Neutrophil (primary cell): ENCODE data around the gene ASTE1.

Experiments
- H3K27ac ChIP-seq: fragments of 200-600 bp; sonication (generic); 2 replicates; pipeline ENCODE4 v1.5.1; 2016; ENCODE audit warnings: mild to moderate bottlenecking, moderate library complexity
- H3K27me3 ChIP-seq: fragments of 200-600 bp; sonication (generic); 2 replicates; pipeline ENCODE4 v1.6.0; 2016; ENCODE audit warnings: mild to moderate bottlenecking
- H3K36me3 ChIP-seq: fragments of 200-600 bp; sonication (generic); 2 replicates; pipeline ENCODE4 v1.5.1; 2017
- H3K4me1 ChIP-seq, 2 experiments: fragments of 200-600 bp in 1 of 2; sonication (generic) in 1 of 2; 1 replicate in 1 of 2; 2 replicates in 1 of 2; pipeline versions ENCODE4 v1.5.1 to v1.6.1; 2013 to 2016; ENCODE audit warnings: low read depth in 1 of 2, low read length in 1 of 2, mild to moderate bottlenecking in 1 of 2, moderate library complexity in 1 of 2; ENCODE audit not compliant: control insufficient read depth in 1 of 2, insufficient read depth in 1 of 2
- H3K4me3 ChIP-seq, 2 experiments: fragments of 200-600 bp in 1 of 2; sonication (generic) in 1 of 2; 1 replicate in 1 of 2; 2 replicates in 1 of 2; pipeline ENCODE4 v1.5.1; 2013 to 2016; ENCODE audit warnings: low read depth in 1 of 2, low read length in 1 of 2, mild to moderate bottlenecking in 1 of 2, moderate library complexity in 1 of 2
- H3K9me3 ChIP-seq: fragments of 200-600 bp; sonication (generic); 2 replicates; pipeline ENCODE4 v1.5.1; 2016
- TF ChIP-seq, protein P1 (sequence below): fragments of 200-600 bp; sonication (generic); IDR thresholded peaks from 2 replicates; pipeline ENCODE4 v1.5.1; 2016; ENCODE audit warnings: antibody characterized with exemption

Gene ASTE1

DNA sequence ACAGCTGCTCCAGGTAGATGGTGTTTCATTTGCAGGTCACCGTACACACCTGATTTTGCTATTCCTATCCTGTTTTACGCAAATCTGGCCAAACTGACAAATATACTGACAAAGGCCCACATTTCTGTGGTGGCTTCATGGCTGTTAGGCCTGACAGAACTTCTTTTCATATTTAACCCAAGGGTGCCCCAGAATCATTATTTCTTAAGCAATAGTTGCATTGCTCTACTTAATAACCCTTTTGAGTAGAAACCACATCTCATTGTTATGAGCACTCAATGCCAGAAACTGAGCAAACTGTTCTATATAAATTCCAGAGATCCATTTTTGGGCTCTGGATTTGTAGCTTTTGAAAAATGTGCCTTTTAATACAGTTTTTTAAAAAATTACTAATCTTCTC, 19.4 kb downstream of the ASTE1 start:
- TF ChIP-seq, protein P1, sequence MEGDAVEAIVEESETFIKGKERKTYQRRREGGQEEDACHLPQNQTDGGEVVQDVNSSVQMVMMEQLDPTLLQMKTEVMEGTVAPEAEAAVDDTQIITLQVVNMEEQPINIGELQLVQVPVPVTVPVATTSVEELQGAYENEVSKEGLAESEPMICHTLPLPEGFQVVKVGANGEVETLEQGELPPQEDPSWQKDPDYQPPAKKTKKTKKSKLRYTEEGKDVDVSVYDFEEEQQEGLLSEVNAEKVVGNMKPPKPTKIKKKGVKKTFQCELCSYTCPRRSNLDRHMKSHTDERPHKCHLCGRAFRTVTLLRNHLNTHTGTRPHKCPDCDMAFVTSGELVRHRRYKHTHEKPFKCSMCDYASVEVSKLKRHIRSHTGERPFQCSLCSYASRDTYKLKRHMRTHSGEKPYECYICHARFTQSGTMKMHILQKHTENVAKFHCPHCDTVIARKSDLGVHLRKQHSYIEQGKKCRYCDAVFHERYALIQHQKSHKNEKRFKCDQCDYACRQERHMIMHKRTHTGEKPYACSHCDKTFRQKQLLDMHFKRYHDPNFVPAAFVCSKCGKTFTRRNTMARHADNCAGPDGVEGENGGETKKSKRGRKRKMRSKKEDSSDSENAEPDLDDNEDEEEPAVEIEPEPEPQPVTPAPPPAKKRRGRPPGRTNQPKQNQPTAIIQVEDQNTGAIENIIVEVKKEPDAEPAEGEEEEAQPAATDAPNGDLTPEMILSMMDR: no peak
- Histone ChIP-seq H3K9me3 (no peaks in the 10 kb centered on the region), H3K4me3 (no peak overlapping the region), H3K27me3 (no peaks in the 10 kb centered on the region), H3K36me3 (peaks cover 43% of the 10 kb centered on the region), H3K27ac (no peak overlapping the region), H3K4me1 (no peaks in the 10 kb centered on the region)

DNA sequence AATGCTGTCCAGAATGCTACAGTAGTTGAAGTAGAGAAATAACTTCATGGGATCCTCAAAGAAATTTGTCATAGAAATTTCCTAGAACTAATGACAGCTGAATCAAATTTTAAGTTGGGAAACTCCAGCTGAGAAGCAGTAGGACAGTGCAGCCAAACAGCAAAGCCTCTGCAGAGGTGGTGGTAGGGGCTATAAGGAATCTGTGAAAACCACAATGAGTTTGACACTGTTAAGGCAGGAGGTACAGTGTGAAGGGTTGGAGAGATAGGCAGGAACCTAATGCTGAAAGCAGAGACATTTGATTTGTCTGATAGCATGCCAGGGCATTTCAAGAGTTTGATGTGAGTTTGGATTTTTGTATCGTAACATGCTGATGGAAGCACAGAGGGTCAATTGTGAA, 22.0 kb downstream of the ASTE1 start:
- TF ChIP-seq, protein P1: no peak
- H3K9me3 ChIP-seq: no peaks in the 10 kb centered on the region
- no peak overlapping the region for H3K27ac ChIP-seq
- H3K4me3 ChIP-seq: no peak overlapping the region
- no peaks in the 10 kb centered on the region for H3K4me1 ChIP-seq
- no peaks in the 10 kb centered on the region for H3K27me3 ChIP-seq
- H3K36me3 ChIP-seq: peaks cover 23% of the 10 kb centered on the region

DNA sequence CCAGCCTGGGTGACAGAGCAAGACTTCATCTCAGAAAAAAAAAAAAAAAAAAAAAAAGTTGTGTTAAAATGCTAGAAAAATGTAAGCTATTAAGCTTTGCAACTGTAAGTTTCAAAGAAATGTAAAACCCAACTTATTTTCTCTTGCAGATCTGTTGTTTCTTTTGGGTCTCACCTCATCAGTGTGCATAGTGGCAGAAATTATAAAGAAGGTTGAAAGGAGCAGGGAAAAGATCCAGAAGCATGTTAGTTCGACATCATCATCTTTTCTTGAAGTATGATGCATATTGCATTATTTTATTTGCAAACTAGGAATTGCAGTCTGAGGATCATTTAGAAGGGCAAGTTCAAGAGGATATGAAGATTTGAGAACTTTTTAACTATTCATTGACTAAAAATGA, 25.6 kb downstream of the ASTE1 start:
- TF ChIP-seq, protein P1: no peak
- H3K9me3 ChIP-seq: no peaks in the 10 kb centered on the region
- H3K27ac ChIP-seq: no peak overlapping the region
- H3K36me3 ChIP-seq: peaks cover 19% of the 10 kb centered on the region
- peaks cover 9 to 12% of the 10 kb centered on the region in 2 experiments for H3K4me1 ChIP-seq
- no peak overlapping the region for H3K4me3 ChIP-seq
- no peaks in the 10 kb centered on the region for H3K27me3 ChIP-seq

DNA sequence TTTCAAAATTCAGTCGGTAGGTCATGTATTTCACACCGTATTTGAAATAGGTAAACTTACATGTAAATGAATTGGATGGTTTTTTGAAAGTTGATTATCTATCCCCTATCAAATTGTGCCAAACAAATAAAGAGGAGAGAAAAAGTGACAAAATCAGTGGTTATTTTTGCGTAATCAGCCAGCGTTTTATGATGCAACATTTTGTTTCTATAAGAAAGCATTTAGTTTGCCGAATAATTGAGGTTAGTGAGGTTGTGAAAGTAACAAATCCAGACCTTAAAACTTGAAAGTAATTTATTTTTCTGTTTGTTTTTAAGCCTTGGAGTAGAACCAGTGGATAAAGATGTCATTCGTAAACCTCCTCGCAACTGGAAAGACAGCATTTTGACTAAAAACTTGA, 29.3 kb downstream of the ASTE1 start:
- H3K4me1 ChIP-seq: peaks cover 9 to 12% of the 10 kb centered on the region in 2 experiments
- H3K27ac ChIP-seq: peak overlapping the region; percentile 77
- H3K36me3 ChIP-seq: peaks cover 6% of the 10 kb centered on the region
- no peaks in the 10 kb centered on the region for H3K9me3 ChIP-seq
- TF ChIP-seq, protein P1: no peak
- no peak overlapping the region for H3K4me3 ChIP-seq
- no peaks in the 10 kb centered on the region for H3K27me3 ChIP-seq

DNA sequence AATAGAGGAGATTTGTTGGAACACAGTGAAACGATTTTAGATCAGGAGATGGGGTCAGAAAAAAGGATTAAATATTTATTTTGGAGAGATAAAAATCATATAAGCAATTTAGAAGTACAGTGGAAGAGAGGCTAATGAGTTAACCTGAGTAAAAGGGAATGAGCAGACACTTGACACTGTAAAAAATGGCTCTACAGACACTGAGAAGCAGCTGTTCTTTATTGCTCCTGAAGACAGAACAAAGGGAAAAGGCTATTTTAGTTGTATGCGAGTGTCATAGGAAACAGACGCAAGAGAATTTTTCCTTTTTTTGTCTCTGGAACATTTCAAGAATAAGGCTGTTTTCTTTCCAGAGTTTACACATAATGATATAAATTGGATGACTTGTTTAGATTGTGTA, 34.3 kb downstream of the ASTE1 start:
- Histone ChIP-seq H3K4me1 (peaks cover 8 to 14% of the 10 kb centered on the region in 2 experiments), H3K27ac (no peak overlapping the region), H3K27me3 (no peaks in the 10 kb centered on the region), H3K9me3 (no peaks in the 10 kb centered on the region), H3K36me3 (peaks cover 11% of the 10 kb centered on the region), H3K4me3 (no peak overlapping the region)
- TF ChIP-seq, protein P1: no peak

DNA sequence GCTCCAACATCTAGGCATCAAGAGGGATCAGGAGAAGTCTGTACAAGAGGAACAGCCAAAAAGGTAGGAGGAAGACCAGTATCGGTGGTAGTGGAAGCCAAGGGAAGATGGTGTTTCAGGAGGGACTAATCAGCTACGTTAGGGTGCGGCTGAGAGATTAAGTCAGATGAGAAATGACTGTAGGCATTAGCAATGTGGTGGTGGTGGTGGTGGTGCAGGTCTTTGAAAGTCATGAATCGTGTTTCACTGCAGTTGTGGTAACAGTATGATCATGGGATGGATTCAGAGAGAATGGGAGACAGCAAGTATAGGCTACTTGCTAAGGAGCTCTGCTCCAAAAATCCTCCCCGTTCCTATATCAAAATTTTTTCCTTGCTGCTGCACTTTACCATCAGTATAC, 35.5 kb downstream of the ASTE1 start:
- TF ChIP-seq, protein P1: no peak
- peaks cover 11% of the 10 kb centered on the region for H3K36me3 ChIP-seq
- no peaks in the 10 kb centered on the region for H3K9me3 ChIP-seq
- H3K27ac ChIP-seq: no peak overlapping the region
- peaks cover 0 to 9% of the 10 kb centered on the region in 2 experiments for H3K4me1 ChIP-seq
- H3K4me3 ChIP-seq: no peak overlapping the region
- no peaks in the 10 kb centered on the region for H3K27me3 ChIP-seq
